GM21529 (cell line): ENCODE measurements around the gene STON2.
A peak's percentile ranks its signal among the peaks of the same experiment; 100 is the strongest.

ENCODE experiments used
- ATAC-seq: cut with Tn5 transposase; IDR thresholded peaks from one replicate; pipeline ENCODE4 v1.9.1; 2021; ENCODE audit not compliant: unreplicated experiment

Gene STON2

GRCh38 chr14:81305065-81305464 is 95.1 kb downstream of the STON2 start:
- no peak for ATAC-seq

- ATAC-seq = peak; percentile 93
Measured at GRCh38 chr14:81303258-81303935, 96.7 kb downstream of the STON2 start.

GRCh38 chr14:81302638-81303037 is 97.5 kb downstream of the STON2 start:
- ATAC-seq = no peak

DNA sequence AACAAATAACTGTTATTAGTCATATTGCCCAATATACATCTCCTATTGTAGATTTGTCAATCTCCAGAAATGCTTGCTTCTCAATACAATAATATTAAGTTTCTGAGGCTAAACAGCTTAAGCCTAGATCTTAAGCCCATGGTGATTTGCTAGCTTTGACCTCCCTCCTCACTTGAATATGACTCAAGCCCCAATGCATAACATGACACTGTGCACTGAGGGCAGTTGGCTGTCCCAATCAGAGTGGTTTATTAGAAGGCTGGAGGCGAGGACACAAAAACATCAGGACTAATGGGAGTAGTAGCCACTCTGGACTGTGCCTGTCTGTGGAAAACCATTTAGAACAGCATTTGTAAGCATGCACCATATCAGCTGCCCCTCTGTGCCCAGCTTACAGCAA is 98.3 kb downstream of the STON2 start:
- no peak for ATAC-seq

GRCh38 chr14:81301371-81301770 is 98.8 kb downstream of the STON2 start:
- ATAC-seq = no peak

DNA sequence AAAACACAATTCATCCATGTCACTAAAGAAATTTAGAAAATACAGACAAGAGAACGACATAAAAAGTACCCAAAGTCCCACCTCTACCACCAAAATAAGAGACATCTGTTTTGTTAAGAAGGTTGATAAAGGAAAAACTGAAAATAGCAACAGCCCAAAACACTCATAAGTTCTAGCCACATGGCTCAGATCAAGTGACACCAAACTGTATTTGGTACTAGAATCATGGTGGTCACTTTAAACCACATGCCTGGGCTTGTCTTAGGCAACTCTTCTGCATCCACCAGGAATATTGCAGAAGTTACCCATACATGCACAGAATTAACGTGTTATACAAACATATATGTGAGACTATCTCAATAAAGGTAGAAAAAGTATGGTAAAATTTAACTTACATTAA is 101.2 kb downstream of the STON2 start:
- ATAC-seq = no peak

DNA sequence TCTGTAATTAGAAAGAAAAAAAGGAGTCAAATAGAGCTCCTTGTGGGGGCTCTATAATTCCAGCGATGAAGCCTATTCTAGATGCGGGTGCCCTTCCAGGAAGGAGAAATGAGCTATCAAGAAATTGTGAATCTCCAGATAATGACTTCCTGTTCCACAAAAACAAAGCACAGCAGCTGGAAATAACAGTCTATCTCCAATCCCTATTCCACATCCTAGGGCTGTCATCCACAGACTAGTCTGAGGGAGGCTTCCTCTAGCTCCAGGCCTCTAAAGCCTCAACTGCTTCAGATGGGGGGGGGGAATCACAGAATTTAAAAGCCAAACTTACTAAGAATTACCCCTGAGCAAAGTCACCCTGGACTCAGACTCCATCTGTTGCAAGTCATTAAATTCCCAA is 102.0 kb downstream of the STON2 start:
- no peak for ATAC-seq

DNA sequence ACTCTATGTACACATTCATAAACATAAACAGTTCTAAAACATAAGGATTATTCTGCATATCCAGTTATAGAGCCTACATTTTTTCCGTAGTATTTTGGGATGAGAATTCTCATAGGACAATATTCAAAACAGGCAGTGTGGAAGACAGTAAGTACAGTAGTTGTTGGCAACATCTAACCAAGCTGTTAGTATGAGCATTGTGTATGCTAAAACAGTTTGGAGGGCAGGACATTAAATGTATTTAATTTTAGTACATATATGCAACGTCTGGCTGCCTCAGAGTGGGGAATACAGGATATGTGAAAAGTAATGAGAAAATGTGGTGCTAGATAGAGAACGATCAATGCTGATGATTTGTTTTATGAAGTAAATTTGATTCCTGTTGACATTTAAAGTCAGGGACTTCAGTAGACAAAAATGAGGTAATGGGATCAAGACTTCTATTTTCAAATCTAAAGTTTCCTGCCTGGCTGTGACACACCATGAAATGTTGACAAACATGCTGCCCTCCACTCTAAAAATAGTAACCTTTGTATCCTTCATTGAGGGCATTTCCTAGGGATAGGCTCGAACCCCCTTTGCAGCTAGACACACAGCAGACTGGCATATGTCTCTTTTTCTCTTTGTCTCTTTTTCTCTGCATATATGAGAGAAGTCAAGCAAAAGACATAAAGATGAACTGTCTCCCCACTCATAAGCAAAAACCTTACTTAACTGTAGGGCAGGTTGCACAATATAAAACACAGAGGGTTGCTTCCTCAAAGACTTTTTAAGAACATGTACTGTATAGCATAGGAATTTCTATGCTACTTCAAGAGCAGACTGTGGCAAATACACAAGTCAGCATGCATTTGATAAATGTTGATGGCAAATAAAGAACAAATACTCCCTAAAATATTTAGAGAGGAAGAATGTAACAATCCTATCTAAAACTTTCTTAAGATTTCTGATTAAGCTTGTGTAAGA is 103.9 kb downstream of the STON2 start:
- no peak for ATAC-seq

DNA sequence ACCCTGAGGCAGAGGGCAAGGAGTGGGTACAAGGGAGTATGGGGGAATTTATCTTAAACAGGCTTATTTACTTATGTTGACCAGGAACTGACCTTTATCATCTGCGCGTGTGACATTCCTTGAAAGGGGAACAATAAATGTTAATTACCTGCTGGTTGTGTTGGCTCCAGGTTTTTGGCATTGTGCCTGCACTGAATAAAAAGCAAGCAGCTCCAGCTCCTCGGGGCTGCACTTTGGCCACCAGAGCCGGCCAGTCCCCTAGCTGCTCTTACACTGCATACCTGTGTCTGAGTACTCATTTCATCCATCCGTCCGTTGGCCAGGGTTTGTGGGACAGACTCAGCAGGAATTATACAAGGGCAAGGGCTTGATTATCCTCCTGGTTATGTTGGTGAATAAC is 110.6 kb downstream of the STON2 start:
- no peak for ATAC-seq

- ATAC-seq = no peak
Measured at GRCh38 chr14:81286574-81287370, 113.4 kb downstream of the STON2 start.

DNA sequence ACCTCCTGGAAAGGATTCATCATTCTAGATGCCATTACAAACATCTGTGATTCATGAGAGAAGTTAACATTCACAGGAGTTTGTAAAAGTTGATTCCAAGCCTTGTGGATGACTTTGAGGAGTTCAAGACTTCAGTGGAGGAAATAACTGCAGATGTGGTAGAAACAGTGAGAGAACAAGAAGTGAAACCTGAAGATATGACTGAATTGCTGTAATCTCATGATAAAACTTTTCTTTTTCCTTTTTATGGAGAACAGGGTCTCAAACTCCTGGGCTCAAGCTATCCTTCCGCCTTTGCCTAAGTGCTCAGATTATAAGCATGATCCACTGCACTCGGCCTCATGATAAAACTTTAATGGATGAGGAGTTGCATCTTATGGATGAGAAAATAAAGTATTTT is 114.9 kb downstream of the STON2 start:
- no peak for ATAC-seq

- ATAC-seq = no peak
Measured at GRCh38 chr14:81281332-81281731, 118.8 kb downstream of the STON2 start.

DNA sequence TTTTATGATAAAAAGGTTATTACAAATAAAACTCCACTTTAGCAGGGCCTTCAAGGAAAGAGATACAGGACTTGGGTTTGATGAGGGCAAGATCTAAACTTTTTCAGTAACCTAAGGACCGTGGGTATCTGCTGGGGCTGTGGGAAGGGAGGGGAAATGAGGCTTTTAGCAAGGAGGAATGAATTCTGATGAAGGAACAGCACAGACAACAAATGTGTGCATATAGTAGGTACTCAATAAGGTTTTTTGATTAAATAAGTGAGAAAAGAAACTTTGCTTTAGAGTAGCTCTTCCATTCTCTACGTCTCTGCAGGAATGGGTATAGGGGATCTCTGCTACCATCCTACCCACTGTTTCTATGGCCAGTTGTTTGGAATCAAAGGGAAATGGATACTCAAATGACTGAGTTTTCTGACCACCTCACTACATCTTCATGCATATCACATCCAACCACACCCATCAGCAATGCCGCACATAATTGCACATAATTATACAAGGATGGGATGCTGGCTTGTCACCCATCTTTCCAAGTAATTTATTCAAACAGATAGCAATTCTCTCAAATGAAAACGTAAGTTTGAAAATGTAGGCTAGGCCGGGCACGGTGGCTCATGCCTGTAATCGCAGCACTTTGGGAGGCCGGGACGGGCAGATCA is 119.9 kb downstream of the STON2 start:
- no peak for ATAC-seq

DNA sequence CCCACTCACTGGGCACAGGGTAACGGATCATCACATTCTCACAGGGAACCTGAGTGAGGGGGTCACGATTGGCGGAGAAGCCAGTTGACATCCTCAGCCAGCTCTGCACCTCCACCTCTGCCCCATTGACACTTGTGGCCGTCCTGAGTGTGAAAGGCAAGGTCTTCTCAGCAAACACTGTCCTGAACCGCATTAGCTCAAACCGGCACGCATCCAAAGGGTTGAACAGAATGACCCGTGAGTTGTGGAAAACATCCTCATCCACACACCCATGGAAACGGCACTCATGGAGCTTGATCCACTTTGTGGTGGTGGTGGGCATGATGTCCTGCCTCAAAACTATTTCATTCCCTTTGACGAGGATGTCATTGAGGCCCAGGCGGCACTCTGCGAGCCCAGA is 123.0 kb downstream of the STON2 start:
- ATAC-seq = no peak

DNA sequence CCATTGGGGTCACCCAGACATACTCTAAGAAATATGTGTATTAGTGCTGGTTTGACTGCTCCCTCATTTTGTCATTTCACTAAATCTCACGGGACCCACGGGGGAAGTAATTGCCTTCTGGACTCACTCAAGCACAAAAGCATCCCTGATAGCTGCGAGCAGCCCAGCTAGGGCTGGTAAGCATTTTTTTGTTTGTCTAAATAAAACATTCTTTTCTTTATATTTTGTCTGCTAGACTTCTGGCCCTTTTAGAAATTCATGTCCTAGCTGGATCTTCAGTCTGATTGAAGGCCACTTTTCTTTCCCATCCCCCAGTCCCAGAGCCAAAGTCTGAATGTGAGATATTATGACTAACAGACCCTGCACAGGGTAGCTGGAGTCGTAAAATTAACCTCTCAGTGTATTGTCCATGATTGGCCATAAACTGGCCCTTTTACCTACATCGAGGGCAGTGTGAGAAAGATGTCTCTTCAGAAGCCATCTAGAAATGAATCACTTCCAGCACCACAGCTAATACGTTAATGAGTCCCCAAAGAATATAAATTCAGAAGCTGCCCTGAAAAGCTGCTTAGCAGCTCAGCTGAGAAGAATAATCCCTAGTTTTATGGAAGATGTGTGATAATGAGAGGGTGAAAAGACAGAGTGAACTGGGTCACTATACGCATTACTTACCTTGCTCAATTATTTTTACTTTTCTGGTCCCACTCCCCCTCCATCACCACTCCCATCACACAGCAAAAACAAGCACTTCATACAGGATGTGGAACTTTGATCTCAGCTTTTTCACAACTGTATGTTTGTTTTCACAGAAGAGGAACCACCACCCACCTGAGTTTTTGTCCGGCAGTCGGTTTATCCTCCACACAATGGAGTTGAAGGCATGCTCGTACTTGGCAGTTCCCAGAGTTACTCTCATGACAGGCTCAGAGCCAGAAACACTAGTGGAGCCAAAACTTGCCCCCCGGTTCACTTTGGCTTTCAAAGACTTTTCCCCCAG is 123.8 kb downstream of the STON2 start:
- ATAC-seq = no peak

DNA sequence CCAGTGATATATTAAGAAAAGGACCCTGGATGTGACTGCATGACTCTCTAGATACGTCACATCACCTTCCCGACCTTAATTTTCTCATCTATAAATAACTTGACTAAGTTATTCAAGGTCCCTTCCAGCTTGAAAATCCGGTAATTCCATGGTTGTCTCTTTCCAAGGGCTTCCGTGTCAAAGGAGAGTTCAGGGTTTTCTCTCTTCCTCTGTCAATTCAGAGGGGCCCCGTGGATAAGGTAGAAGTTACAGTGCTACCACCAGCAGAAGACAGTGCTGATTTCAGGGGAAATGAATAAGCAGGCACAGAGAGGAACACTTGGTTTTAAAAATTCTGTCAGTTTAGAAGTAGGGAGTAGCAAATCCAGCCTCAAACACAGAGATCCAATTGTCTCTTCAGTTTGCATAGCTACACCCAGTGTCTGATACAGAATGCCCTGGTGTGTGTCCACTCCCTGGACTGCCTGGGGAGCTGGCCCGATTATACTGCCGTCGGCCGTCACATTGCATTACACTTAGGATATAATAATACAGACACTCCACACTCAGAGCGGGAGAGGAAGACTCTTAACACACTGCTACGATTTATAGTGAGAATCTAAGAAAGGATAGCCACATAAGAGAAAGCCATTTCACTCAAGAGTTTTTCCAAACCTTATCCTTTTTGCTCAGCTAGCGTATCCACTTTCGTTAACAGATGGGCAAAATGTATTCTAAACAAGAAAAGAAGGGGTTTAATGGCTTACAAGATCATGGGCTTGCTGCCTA is 124.6 kb downstream of the STON2 start:
- ATAC-seq = no peak

DNA sequence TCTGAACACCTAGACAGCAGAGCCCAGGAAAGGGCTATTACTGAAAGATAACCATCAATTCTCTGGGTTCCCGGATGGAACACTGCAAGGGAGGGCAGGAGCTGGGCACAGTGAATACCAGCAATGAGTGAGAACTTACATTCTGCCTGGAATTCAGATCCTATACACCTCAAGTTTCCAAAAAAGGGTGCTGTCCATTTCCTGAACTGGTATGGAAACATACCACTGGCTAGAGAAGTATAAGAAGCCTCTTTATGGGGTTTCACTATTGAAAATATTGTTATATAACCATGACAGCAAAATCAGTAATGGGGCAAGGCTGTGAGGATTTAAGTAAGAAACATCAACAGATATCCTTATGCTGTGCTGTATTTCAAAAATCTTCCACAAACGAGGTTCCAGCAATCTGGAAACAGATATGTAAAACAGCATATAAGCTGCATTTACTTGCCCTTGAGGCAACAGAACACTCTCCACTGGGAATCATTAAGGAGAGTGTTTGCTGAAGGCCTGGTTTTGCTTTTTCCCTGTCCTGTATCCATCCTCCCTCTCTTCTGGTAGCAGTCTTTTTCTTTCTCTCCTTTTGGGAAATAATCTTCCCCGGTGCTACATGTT is 126.1 kb downstream of the STON2 start:
- ATAC-seq = no peak

GRCh38 chr14:81273521-81273920 is 126.6 kb downstream of the STON2 start:
- no peak for ATAC-seq

GRCh38 chr14:81272317-81272716 is 127.8 kb downstream of the STON2 start:
- no peak for ATAC-seq
